DND-41 (cell line): ENCODE data around the gene CD79A.

ENCODE experiments used
- CTCF ChIP-seq: IDR thresholded peaks from 2 replicates; pipeline ENCODE4 v1.5.1; 2012; ENCODE audit warnings: borderline replicate concordance, low read length, moderate library complexity, mild to moderate bottlenecking; ENCODE audit not compliant: poor library complexity, severe bottlenecking; ENCODE audit errors: extremely low read depth
- EZH2 ChIP-seq: IDR thresholded peaks from 3 replicates; pipeline ENCODE4 v1.6.1; 2012; ENCODE audit warnings: borderline replicate concordance, low read depth, mild to moderate bottlenecking, moderate library complexity, low read length, inconsistent platforms; ENCODE audit not compliant: severe bottlenecking

GRCh38 chr19:41918653-41919244 lies 41.7 kb downstream of the CD79A start:
- TF ChIP-seq CTCF (no peak), EZH2 (no peak)
